GM19351 (cell line): ENCODE data around the gene GALNT18.
A peak's percentile ranks its signal among the peaks of the same experiment; 100 is the strongest.

Experiments used
- ATAC-seq: cut with Tn5 transposase; IDR thresholded peaks from one replicate; pipeline ENCODE4 v1.9.1; 2021; ENCODE audit warnings: mild to moderate bottlenecking, moderate library complexity; ENCODE audit not compliant: unreplicated experiment

Gene GALNT18

GRCh38 chr11:11624926-11625325 lies 3.1 kb upstream of the GALNT18 start:
- ATAC-seq, result no peak

- ATAC-seq, result no peak
Measured at GRCh38 chr11:11624204-11624603, 2.4 kb upstream of the GALNT18 start.

GRCh38 chr11:11622772-11623171 lies 967 bp upstream of the GALNT18 start:
- no peak for ATAC-seq

GRCh38 chr11:11622340-11622706 lies 518 bp upstream of the GALNT18 start:
- ATAC-seq, result no peak

- ATAC-seq, result peak; percentile 41
Measured at GRCh38 chr11:11620921-11621572, 758 bp downstream of the GALNT18 start.

GRCh38 chr11:11620173-11620920 lies 1.5 kb downstream of the GALNT18 start:
- peak; percentile 0 for ATAC-seq

GRCh38 chr11:11618973-11619435 lies 2.8 kb downstream of the GALNT18 start:
- ATAC-seq, result no peak

GRCh38 chr11:11615086-11615485 lies 6.7 kb downstream of the GALNT18 start:
- no peak for ATAC-seq

GRCh38 chr11:11612439-11612838 lies 9.4 kb downstream of the GALNT18 start:
- ATAC-seq, result no peak

- ATAC-seq, result no peak
Measured at GRCh38 chr11:11611381-11611780, 10.4 kb downstream of the GALNT18 start.

GRCh38 chr11:11608783-11609232 lies 13.0 kb downstream of the GALNT18 start:
- ATAC-seq, result no peak

- ATAC-seq, result no peak
Measured at GRCh38 chr11:11607772-11608171, 14.0 kb downstream of the GALNT18 start.

GRCh38 chr11:11605821-11606450 lies 15.9 kb downstream of the GALNT18 start:
- no peak for ATAC-seq

- no peak for ATAC-seq
Measured at GRCh38 chr11:11605181-11605580, 16.6 kb downstream of the GALNT18 start.

- ATAC-seq, result no peak
Measured at GRCh38 chr11:11604370-11604990, 17.3 kb downstream of the GALNT18 start.

GRCh38 chr11:11602011-11602410 lies 19.8 kb downstream of the GALNT18 start:
- ATAC-seq, result no peak

GRCh38 chr11:11600288-11600687 lies 21.5 kb downstream of the GALNT18 start:
- ATAC-seq, result no peak

GRCh38 chr11:11598243-11598642 lies 23.6 kb downstream of the GALNT18 start:
- ATAC-seq, result no peak

- no peak for ATAC-seq
Measured at GRCh38 chr11:11594162-11594561, 27.6 kb downstream of the GALNT18 start.

- no peak for ATAC-seq
Measured at GRCh38 chr11:11592146-11592684, 29.6 kb downstream of the GALNT18 start.

GRCh38 chr11:11589437-11589836 lies 32.4 kb downstream of the GALNT18 start:
- no peak for ATAC-seq
